Activated CD4-positive, alpha-beta T cell treated with anti-CD3 and anti-CD28 coated beads for 24 hours (primary cell): Measurements from ENCODE around the gene CDK5RAP2.
"Not testable (repeated sequence)": the region's sequence is repeated elsewhere in the genome, so short reads cannot be mapped to it uniquely, and the experiment has no call there.

Experiments used
- DNase-seq, 2 donors: peaks; one replicate each; pipeline ENCODE4 v3.0.0-alpha.2; 2020; ENCODE audit warnings: low read depth in 2 of 2

Gene CDK5RAP2

DNA sequence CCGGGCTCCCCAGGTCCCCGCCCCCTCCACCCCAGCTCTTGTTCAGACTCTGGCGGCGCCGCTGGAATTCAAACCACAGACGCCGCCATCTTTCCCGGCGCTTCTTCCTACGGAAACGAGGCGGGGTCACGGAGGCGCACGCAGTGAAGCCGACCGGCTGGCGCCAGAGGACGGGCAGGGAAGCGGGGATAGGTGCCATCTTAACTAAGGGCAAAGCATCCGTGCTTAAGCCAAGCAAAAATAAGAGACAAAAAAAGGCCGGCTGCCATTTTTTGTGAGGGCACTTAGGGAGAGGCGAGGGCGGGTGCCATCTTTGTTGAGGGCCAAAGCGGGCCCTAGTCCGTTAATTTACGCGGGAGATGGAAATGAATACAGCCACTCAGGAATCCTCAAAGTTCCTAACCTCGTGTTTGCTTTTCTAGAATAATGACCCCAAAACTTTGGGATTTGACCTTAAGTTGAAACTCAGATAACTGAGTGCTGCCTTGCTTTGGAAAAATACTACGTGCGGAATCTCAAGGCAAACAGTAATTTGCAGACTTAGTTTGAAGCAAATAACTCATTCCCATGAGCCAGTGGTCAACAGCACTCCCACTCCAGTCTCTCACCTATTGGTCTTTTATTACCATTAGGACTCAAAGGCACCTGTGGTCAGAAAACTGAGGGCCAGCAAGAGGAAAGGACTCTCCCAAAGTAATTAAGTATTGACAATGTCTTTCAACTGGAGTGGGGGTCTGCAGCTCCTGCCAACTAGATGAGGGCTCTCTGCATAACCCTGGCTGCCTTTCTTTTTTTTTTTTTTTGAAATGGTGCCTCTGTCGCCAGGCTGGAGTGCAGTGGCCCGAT, at the start of gene CDK5RAP2:
CDK5RAP2 (minus strand) TSS at position 117 of the 846 bp plus-strand sequence. CDS start 189 bp downstream, outside the sequence.
- peak; percentile 84 to 86 for DNase-seq

DNA sequence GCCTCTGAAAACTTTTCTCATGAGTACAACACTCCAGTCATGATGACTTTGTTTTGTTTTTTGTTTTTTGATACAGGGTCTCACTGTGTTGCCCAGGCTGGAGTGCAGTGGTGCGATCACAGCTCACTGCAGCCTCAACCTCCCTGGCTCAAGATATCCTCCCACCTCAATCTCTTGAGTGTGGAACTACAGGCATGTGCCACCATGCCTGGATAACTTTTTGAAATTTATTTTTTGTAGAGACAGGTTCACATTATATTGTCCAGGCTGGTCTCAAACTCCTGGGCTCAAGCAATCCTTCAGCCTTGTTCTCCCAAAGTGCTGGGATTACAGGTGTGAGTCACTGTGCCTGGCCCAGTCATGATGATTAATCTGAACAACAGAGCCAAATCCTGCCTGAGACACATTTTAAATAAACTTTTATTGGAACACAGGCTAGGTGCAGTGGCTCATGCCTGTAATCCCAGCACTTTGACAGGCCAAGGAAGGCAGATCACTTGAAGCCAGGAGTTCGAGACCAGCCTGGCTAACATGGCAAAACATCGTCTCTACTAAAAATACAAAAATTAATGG, 49.0 kb upstream of the CDK5RAP2 start:
- not testable (repeated sequence) for DNase-seq

DNA sequence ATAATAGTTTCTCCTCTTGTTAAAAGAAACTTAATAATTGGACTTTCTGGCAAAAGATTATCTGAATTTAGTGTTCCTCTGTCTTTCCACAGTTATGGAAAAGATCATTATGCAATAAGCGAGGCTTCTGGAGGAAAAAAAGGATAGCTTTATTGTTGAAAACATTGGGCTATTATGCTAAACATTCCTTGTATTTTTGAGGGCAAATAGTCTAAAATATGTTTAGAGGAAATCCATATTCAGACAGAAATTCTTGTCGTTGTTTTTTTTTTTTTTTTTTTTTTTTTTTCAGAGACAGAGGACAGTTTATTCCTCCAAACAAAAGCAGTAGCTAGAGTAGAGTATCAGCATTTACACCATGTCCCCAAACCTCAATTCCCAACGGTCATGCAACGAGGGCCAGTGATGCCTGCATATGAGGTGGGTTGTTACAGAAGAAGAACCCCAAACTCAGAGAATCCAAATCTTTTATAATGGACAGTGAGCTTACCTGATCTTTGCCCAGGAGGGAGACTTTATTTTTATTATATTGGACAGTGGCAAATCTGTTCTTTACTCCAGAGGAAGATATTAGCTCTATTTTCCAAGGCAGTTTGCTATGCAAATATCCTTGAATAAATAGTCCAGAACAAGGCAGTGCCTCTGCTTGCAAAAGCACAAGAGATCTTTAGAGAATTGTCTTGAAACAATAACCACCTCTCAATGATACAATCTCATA, 48.4 kb upstream of the CDK5RAP2 start:
- DNase-seq: no peak

DNA sequence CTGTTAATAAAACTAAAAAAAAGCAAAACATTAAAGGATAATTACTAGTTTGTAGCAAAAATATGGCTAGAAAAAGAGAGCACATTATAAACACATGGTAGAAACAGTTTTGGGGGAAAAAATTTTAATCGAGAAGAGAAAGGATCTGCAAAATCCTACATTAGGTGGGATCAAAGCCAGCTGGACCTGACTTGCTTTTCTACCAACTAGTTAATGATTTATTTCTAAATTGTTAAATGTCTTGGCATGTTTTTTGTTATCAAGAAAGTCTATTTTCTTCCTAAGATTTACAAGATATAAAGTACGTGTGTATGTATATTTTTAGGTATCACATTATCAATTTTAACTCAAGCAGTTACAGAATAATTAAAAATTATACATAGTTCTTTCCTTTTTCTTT, 47.1 kb upstream of the CDK5RAP2 start:
- no peak for DNase-seq

DNA sequence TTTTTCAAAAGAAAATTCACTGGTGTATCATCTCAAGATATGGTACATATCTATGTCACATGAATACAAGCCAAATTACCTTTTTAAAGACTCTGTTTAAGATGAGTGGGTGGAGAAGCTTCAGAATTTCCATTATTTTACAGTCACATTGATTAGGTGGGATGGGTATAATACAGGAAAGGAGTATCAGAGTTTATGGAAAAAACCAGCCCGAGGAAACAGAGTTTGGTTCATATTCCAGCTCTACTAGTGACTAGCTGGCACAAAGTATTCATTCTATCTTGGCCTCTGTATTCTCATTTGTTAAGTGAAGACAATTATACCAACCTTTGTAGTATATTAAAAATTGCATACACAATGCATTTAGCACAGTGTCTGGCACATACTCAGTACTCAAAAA, 46.5 kb upstream of the CDK5RAP2 start:
- no peak for DNase-seq

DNA sequence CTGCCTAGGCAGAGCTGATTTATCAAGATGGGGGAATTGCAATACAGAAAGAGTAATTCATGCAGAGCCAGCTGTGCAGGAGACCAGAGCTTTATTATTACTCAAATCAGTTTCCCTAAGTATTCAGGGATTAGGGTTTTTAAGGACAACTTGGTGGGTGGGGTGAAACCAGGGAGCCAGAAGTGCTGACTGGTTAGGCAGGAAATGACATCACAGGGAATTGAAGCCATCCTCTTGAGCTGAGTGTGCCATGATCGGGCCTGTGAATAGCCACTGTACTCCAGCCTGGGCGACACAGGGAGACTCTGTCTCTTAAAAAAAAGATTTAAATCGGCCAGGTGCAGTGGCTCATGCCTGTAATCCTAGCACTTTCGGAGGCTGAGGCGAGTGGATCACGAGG, 45.3 kb upstream of the CDK5RAP2 start:
- no peak for DNase-seq

DNA sequence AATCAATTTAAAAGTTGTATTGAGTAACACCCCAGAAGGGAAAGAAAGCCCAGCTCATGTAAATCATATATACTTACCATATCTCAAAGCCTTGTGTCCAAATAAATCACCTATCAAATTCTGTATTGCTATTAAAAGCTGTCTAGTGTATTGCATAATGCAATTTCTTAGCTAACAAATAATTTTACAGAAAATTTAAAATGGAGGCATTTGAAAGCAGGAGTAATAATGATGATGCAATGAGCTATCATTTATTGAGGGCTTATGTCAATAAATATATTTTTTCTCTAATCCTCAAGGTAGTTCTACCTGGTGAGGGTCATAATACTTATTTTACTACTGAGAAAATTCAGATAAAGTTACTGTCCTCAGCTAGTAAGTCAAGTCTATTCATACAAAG, 42.8 kb upstream of the CDK5RAP2 start:
- DNase-seq: no peak

DNA sequence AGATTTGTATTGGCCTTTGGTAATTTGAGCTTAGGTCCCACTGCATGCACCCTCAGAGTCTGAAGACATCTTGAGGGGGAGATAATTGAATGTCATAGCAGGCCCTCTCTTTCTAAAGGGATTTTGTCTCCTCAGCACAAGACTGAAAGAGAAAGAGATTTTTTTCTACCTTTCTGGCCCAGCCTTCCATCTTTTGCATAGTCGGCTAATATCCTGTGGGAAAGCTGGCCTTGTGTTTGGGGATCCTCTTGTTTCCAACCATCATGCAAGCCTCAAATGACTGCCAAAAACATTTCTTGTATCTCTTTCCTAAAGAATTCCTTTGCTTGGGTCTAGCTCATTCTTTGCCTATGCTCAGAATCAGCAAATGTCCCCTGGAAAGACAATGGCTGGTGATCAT, 42.0 kb upstream of the CDK5RAP2 start:
- no peak for DNase-seq

DNA sequence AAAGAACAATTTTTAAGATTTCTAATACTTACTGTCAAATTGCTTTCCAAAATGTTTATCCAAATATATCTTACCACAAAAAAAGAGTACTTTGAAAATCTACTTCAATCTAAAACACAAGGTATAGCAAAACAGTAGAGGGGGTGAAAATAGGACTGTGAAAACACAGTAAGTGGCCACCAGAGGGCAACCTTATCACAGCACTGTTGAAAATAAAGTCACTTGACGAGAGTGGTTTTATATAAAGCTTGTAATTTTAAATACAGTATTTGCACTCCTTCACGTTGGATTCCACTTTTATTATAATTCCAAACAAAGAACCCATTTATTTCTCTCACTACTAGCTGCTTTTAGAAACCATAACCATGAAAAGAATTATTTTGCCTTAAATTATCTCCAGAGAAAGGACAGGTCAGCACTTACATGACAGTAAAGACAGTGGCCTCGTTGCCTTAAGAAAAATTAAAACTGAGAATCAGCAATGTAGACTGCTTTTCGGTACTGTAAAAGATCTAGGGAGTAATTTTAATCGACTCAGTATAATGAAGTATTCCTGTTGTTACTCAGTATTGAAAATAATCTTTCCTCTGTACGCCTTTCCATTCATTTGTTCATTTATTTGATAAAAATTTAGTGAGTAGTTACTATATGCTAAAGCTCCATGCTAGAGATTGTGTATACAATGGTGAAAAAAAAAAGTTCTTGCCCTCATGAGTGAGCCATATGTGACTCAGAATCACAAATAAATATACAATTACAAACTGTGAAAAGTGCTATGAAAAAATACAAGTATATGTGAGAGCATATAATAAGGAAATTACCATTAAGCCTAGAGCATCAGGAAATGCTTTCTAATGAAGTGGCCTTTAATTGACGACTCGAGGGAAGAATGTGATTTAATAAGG, 40.0 kb upstream of the CDK5RAP2 start:
- DNase-seq: peak; percentile 30 to 32

DNA sequence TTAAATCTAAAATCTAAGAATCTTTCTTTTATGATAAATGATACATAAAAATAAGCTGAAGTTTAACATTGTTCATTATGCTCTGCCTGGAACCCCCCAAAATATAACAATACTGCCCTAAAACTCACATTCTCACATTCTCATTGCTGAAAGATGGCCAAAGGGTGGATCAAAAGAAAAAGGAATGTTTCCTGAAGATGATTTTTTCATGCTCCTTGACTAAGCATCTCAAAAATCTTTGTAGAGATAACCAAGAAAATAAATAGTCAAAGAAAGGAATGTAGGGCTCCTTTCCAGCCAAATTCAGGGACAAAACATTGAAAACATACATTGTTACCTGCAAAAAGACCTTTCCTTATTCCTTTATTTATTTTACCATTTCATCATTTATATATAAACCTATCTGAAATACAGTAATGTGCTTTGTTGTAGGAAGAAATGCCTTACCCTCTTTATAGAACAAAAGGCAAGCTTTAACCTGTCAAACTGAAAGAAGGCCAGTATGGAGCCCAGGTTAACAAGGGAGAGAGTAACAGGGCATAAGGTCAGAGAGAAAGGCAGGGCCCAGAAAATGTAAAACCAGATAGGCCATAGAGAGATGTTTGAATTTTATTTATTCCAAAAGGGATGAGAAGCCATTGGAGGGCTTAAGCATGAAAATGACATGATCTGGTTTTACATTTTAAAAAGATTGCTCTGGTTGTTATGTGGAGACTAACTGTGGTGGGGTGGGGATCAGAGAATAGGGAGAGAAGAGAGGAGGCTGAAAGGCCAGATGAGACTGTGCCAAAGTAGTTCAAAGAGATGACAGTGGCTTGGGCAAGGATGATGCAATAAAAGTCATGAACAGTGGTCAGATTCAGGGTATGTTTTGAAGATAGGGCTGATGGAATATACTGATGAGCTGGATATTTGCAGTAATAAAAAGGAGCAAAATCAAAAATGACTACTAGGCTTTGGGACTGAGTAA, 37.3 kb upstream of the CDK5RAP2 start:
- DNase-seq: no peak

DNA sequence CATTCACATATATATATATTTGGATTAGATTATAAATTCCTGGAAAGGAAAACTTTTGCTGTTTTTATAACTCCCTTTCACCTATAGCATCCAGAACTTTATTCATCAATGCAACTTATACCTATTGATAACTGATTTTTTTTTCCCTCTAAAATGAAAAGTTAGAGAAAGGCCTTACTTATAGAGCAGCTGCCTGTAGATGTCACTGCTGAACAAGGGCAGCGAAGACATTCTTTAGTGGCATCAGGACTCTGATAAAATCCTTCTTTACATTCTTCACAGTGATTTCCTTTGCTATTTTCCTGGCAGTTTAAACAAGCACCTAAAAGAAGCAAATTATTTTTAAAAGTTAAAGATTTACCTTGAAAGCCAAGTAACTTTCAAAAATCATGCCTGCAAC, 32.3 kb upstream of the CDK5RAP2 start:
- DNase-seq: no peak

DNA sequence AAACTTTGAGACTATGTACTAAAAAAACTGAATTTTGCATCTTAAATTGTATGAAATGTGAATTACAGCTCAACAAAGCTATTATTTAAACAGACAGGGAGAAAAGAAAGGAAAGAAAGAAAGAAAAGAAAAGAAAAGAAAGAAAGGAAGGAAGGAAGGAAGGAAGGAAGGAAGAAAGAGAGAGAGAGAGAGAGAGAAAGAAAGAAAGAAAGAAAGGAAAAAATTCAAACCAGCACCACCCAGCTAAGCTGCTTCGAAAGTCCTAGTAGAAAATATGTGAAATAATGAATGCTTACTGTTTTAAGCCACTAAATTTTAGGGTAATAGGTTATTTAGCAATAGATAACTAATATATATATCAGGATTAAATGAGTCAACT, 31.7 kb upstream of the CDK5RAP2 start:
- no peak for DNase-seq

DNA sequence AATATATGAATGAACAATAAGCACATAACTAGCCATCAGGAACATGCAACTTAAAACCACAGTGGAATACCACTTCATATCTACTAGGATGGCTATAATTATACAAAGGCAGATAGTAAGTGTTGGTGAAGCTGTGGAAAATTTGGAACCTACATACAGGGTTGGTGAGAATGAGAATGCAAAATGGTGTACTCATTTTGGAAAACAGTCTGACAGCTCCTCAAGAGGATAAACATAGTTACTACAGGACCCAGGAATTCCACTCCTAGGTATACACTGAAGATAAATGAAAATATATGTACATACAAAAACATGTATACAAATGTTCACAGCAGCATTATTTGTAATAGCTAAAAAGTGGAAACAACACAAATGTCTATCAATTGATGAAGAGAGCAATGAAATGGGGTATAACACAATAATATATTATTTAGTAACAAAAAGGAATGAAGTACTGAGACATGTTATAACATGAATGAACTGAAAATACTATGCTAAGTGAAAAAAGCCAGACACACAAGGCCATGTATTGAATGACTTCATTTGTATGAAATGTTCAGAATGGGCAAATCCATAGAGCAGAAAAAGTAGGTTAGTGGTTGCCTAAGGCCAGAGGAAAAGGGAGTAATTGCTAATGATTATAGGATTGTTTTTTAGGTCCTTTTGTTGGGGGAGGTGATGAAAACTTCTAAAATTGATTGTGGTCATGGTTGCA, 31.2 kb upstream of the CDK5RAP2 start:
- DNase-seq: no peak

DNA sequence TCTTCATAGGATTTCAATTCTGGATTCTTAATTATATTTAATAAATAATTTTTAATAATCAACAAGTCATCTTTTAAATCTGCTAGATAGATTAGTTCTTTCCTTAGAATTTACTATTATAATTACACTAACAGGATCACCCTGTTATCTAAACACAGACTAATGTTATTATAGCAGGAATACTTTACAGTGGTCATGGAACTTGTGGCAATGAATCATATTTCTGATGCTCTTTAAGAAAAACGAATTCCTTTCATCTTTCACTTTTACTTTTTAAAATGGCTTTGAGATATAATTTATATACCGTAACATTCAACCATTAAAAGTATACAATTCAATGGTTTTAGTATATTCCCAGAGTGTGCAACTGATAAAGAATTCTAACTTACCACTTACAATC, 29.7 kb upstream of the CDK5RAP2 start:
- no peak for DNase-seq

DNA sequence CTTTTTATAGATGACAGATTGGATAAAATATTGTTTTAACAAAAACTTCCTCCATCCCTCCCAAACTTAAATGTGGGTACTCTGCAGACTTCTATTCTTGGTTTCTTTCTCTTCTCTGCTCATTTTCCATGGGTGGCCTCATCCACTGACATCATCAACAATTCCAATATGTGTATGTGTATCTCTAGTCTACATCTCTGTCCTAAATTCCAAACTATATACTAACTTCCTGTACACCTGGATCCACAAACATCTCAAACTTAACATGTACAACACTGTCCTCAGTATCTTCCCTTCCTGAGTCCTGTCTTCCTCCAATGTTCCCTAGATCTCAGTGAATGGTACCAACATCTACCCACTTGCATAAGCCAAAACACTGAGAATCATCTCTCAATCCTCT, 28.5 kb upstream of the CDK5RAP2 start:
- DNase-seq: no peak

DNA sequence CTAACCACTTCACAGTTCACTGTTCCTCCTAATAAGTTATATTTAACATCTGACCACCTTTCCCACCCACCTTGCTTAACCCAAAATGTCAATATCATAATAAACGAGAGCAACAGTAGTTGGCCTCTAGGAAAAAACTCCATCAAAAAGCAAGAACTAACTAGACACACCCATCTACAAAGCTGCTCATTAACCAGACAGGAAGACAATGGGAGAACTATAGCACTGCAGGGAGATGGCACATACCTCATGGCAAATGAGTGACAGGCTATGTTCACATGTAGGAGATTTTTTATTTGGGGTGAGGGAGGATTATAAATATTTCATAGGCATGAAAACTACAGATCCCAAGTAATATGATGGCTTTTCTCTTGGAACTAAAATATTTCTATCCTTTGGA, 23.6 kb upstream of the CDK5RAP2 start:
- no peak for DNase-seq

DNA sequence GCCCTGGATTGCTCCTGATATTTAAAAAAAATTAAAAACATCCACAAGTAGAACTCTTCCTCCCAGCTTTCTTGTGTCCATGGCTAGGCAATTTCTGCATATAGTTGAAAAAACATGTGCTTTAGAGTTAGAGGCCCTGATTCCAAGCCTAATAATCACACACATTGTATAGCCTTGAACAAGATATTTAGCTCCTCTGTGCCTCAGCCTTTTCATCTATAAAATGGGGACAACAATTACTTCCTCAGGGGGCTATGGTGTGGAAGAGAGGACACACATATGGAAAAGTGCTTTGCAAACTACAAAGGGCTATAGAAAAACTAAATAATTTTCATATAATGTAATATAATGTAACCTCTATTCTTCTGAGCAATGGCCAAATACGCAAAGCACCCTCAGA, 23.0 kb upstream of the CDK5RAP2 start:
- no peak for DNase-seq

DNA sequence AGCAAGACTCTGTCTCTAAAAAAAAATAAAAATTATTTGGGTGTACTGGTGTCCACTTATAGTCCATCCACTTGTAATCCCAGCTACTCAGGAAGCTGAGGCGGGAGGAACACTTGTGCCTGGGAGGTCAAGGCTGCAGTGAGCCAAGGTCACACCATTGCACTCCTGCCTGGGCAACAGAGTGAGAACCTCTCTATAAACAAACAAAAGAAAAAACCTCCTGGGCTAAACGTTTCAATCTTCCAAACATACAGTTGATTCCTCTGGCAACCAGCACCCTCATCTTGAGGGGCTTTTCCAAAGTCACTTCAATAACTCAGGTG, 13.9 kb upstream of the CDK5RAP2 start:
- no peak for DNase-seq

DNA sequence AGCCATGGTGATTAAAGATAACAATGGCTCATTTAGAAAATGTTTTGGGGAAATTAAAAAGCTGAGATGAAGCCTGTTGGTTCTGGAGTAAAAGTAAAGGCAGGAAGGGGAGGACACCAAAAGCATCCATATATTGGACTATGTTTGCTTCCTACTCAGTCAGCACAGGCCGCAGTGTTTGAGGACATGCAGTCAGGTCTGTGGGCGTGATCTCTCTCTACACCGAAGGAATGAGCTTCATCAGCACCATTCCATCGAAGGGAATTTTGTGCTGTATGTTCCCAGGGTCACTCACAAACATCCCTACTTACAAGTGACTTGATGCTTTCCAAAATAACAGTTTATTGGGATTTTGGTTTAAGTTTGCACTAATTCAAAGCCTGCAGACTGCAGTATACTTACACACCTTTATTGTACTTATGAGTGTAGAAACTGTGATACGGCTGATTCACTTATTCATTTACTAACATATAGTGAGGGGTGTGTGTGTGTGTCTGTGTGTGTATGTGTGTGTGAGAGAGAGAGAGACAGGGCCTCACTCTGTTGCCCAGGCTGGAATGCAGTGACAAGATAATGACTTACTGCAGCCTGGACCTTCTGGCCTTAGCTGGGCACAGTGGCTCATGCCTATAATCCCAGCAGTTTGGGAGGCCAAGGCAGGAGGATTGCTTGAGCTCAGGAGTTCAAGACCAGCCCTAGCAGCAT, 13.4 kb upstream of the CDK5RAP2 start:
- DNase-seq: no peak

DNA sequence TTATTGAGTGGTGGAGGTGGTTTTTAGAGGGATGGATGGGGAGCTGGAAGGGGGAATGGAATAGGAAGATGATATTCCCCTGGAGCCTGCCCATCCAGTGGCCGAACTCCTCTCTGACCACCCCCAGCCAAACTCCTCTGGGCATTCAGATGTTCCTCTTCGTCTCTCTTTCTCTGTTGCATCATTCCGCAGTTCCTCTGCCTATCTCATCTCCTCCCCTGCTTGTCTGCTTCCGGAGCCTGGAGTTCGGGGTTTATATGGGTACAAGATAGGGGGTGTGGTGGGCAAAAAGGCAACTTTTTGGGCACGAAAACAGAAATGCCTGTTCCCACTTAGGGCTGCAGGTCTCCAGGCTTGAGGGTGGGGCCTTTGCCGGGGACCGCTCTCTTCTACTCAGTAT, 12.2 kb upstream of the CDK5RAP2 start:
- DNase-seq: no peak
